ENCODE data around the gene MBD3L5.
"Not testable (repeated sequence)": the region's sequence is repeated elsewhere in the genome, so short reads cannot be mapped to it uniquely, and the experiment has no call there.

The MBD3L5 gene

DNA sequence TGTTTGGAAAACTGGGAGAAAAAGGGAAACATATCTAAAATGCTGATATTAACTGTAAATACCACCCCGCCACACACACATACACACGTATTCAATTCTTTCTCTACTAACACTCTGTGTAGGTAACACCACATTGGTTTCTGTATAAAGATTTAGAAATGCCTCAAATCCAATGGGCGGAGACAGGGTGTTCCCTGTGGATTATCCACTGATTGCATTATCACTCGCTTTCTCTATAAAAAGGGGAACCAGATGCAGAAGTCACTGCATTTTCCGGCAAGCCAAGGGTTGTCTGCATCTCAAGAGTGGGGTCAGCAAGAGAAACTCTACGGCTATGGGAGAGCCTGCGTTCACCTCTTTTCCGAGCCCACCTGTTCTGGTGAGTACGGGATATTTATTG, at the start of gene MBD3L5:
TSS of gene MBD3L5 (plus strand) at position 301 of the 400 bp plus-strand sequence. CDS start at position 335, 34 bp downstream.
- DNase-seq: not testable (repeated sequence)

DNA sequence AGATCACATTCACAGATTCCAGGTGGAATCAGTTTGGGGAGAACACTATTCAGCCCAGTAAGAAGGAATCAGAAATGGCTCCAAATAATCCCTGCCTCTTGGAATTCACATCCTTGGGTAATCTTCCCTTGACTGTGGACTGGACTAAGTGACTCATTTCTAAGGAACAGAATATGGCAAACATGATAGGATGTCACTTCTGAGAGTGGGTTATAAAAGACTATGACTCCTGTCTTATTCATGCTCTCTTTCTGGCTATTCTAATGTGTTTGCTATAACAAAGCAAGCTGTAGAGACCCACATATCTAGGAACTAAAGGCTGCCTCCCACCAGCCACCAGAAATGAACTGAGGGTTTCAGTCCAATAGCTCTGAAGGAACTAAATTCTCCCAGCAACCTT, 46.9 kb upstream of the MBD3L5 start:
- DNase-seq: no peak

- no peak for DNase-seq
Measured at GRCh38 chr19:6987850-6988249, 42.5 kb upstream of the MBD3L5 start.

DNA sequence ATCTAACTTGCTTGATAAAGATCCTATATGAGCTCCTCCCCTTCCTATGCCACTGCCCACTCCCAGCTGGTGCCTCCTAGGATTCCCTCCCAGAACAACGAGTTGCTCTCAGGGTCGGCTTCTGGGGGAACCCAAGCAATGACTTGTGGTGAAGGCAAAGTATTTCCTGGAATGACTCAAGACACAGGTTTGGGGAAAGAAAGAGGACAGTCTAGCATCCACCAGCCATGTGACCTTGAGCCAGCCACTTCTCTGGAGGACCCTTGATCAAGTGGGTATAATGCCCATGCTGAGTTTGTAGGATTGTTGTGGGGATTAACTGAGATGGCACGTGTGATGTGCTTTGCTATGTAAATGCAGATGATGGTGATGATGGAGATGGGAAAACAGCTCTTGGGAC, 42.1 kb upstream of the MBD3L5 start:
- DNase-seq: no peak

DNA sequence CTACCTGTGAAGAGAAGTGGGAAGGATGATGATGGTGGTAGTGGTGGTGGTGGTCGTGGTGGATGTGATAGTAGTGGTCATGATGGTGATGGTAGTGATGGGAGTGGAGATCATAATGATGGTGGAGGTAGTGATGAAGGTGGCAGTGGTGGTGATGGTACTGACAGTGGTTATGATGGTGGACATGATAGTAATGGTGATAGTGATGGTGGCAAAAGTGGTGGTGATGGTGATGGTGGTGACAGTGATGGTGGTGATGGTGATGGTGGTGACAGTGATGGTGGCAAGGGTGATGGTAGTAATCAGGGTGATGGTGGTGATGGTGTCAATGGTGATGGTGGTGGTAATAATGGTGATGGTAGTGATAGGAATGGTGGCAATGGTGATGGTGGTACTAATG, 35.3 kb upstream of the MBD3L5 start:
- no peak for DNase-seq

GRCh38 chr19:6996810-6997209, 33.6 kb upstream of the MBD3L5 start:
- DNase-seq: no peak

GRCh38 chr19:6997679-6998445, 32.5 kb upstream of the MBD3L5 start:
- no peak for DNase-seq

- no peak for DNase-seq
Measured at GRCh38 chr19:6999933-7000332, 30.4 kb upstream of the MBD3L5 start.

DNA sequence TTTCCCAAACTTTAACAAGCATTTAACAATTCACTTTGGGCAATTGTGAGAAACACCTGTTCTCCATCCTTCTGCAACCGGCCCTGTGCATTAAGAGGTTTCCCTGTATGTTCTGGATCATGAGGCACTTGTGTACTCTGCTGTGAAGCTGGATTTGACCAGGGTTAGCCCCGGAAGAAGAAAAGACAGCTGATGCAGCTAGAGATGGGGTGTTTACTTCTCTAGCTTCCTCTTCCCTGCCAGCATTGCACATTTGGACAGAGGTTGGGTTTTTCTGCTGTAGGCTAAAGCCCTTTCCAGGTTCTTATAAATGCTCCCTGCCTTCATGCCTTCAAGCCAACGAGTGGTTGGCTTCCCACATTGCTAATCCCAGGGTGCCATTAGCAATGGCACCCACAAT, 30.0 kb upstream of the MBD3L5 start:
- no peak for DNase-seq

GRCh38 chr19:7000816-7001215, 29.6 kb upstream of the MBD3L5 start:
- no peak for DNase-seq

GRCh38 chr19:7004313-7004931, 26.0 kb upstream of the MBD3L5 start:
- DNase-seq: no peak

DNA sequence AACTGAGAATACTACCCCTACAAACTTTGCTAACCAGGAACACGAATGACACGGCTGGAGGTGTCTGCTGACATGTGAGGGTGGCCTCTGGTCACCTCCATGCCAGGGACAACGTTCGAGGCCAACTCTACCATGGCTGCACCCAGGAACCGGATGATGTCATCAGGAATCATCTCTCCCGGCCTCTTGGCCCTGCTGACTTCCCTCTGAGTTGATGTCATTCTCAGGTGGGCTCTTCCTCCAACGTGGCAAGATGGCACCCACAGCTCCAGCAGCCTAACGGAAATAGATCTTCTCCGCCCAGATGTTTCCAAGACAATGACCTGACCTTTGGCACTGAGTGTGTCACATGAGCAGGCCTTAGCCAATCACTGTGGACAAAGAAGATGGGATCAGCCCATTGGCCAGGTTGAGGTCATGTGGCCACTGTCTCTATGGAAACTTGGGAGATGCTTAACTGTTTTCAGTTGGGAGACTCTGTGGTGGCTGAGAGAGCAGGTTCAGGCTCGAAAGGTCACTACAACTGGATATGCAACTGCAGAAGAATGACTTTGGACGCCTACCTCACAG, 24.2 kb upstream of the MBD3L5 start:
- no peak for DNase-seq

DNA sequence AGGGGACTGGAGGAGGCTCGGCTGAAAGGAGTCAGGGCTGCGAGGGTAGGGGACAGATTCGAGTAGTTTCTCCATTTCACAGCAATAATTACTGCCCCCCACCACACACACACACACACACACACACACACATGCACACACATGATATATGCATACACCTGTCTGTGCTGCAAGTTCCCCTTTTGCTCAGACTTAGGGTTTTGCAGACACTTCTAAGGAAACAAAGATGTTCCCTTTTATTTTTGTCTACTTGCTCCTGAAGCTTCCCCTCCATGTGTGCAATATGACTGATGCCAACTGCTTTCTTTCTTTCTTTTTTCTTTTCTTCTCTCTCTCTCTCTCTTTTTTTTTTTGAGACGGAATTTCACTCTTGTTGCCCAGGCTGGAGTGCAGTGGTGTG, 22.5 kb upstream of the MBD3L5 start:
- no peak for DNase-seq

GRCh38 chr19:7010722-7011593, 19.4 kb upstream of the MBD3L5 start:
- no peak for DNase-seq

GRCh38 chr19:7013678-7014077, 16.7 kb upstream of the MBD3L5 start:
- DNase-seq: no peak

DNA sequence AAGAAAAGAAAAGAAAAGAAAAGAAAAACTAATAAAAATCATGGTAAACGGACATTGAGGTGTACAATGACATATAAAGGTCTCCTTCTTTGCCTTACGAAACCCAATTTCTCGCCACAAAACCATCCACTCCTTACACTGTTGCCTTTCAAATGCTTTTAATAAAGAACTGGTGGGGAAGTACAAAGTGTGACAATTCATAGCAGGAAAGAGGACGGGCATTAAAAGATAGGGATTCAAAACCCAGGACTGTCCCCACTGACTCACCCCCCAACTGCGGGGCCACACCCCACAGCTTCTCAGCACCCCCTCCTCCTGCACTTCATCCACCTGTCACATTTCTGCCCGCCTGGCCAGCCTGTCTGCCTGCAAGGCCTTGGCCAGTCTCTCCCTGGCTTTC, 11.6 kb upstream of the MBD3L5 start:
- no peak for DNase-seq

DNA sequence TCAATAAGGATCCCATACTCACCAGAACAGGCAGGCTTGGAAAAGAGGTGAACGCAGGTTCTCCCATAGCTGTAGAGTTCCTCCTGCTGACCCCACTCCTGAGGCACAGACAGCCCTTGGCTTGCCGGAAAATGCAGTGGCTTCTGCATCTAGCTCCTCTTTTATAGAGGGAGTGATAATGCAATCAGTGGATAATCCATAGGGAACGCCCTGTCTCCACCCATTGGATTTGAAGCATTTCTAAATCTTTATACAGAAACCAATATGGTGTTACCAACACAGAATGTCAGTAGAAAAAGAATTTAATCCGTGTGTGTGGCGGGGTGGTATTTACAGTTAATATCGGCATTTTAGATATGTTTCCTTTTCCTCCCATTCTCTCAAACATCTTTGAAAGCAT, 9.0 kb upstream of the MBD3L5 start, which contains the start of gene MBD3L2B:
TSS of gene MBD3L2B (minus strand) at position 101 of the 400 bp plus-strand sequence. CDS start at position 67, 34 bp downstream.
- DNase-seq: not testable (repeated sequence)

DNA sequence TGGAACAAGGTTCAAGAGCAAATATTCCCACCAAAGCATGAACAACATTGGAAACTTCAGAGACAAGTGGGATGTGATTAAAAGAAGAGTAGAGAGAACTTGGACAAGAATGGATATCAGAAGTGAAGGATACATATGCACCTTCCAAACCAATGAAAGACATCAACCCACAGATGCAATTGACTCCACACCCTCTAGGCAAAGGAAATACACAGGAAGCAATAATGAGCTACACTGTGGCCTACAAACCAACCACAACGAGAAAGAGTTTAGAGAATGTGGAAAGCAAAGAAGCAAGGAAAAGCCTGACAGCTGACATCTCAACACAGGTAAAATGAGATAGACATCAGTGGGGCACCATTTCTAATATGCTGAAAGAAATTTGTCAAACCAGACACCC, 1.6 kb upstream of the MBD3L5 start:
- DNase-seq: not testable (repeated sequence)

DNA sequence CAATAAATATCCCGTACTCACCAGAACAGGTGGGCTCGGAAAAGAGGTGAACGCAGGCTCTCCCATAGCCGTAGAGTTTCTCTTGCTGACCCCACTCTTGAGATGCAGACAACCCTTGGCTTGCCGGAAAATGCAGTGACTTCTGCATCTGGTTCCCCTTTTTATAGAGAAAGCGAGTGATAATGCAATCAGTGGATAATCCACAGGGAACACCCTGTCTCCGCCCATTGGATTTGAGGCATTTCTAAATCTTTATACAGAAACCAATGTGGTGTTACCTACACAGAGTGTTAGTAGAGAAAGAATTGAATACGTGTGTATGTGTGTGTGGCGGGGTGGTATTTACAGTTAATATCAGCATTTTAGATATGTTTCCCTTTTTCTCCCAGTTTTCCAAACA, 9.7 kb downstream of the MBD3L5 start, which contains the start of gene MBD3L4:
TSS of gene MBD3L4 (minus strand) at position 101 of the 400 bp plus-strand sequence. CDS start at position 66, 35 bp downstream.
- DNase-seq: not testable (repeated sequence)

DNA sequence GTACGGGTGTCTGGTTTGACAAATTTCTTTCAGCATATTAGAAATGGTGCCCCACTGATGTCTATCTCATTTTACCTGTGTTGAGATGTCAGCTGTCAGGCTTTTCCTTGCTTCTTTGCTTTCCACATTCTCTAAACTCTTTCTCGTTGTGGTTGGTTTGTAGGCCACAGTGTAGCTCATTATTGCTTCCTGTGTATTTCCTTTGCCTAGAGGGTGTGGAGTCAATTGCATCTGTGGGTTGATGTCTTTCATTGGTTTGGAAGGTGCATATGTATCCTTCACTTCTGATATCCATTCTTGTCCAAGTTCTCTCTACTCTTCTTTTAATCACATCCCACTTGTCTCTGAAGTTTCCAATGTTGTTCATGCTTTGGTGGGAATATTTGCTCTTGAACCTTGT, 11.2 kb downstream of the MBD3L5 start:
- not testable (repeated sequence) for DNase-seq

DNA sequence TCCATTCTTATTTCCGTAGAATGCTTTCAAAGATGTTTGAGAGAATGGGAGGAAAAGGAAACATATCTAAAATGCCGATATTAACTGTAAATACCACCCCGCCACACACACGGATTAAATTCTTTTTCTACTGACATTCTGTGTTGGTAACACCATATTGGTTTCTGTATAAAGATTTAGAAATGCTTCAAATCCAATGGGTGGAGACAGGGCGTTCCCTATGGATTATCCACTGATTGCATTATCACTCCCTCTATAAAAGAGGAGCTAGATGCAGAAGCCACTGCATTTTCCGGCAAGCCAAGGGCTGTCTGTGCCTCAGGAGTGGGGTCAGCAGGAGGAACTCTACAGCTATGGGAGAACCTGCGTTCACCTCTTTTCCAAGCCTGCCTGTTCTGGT, 18.6 kb downstream of the MBD3L5 start, which contains the start of gene MBD3L2:
TSS of gene MBD3L2 (plus strand) at position 301 of the 400 bp plus-strand sequence. CDS start at position 354, 53 bp downstream.
- DNase-seq: not testable (repeated sequence)

GRCh38 chr19:7051421-7051820, 21.0 kb downstream of the MBD3L5 start:
- not testable (repeated sequence) for DNase-seq

DNA sequence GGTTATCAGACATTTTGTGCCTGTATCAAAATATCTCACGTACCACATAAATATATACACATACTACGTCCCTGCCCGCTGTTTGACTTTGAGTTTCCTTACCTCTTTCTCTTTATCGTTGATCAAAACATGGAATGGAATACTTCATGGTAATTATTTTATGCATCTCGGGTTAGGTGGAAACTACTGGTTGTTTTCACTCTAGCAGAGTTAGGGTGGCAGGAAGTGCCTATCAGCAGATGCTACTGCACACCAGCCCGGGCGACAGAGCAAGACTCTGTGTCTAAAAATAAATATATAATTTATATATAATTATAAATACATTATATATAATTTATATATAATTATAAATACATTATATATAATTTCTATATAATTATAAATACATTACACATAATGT, 22.5 kb downstream of the MBD3L5 start:
- not testable (repeated sequence) for DNase-seq

Data from cerebellar nuclear complex (tissue), 1 donor.